K562 (cell line): ENCODE data around the gene RGL2. TPM values are rescaled to one million over a fixed set of nuclear protein-coding genes. Genes with fewer than 3 reads are reported as not detected.

Source experiments
- ARID4B ChIP-seq: sonication (generic); formaldehyde crosslinking; IDR thresholded peaks from 2 replicates; pipeline ENCODE4 v1.8.0; 2022; ENCODE audit warnings: mild to moderate bottlenecking, missing genetic modification reagents
- CBFA2T3 ChIP-seq: fragments of 450-650 bp; IDR thresholded peaks from 2 replicates; pipeline ENCODE4 v1.6.1; 2017
- GTF2F1 ChIP-seq: IDR thresholded peaks from 2 replicates; pipeline ENCODE4 v1.6.1; 2011; ENCODE audit warnings: low read depth, low read length, improper control_type of control experiment
- ID3 ChIP-seq, 2 experiments: fragments of 250-450 bp in 1 of 2; fragments of 450-650 bp in 1 of 2; sonication (Bioruptor Pico) in 1 of 2; IDR thresholded peaks; 2 replicates each; pipeline versions ENCODE4 v1.6.1 to v1.8.0; 2016 to 2021; ENCODE audit warnings: mild to moderate bottlenecking in 2 of 2, moderate library complexity in 2 of 2, missing compliant biosample characterization in 1 of 2, missing genetic modification characterization in 1 of 2
- RBFOX2 ChIP-seq: fragments of 200-400 bp; formaldehyde crosslinking; IDR thresholded peaks from 2 replicates; pipeline ENCODE4 v1.6.1; 2017; ENCODE audit warnings: low read depth, mild to moderate bottlenecking, low read length, moderate library complexity
- SMAD4 ChIP-seq: fragments of 250-450 bp; sonication (Bioruptor Pico); conservative IDR thresholded peaks from 2 replicates; pipeline ENCODE4 v1.8.0; 2021; ENCODE audit warnings: inconsistent platforms, mild to moderate bottlenecking, moderate library complexity
- SNAPC5 ChIP-seq: fragments of 250-450 bp; sonication (Bioruptor Pico); IDR thresholded peaks from 2 replicates; pipeline ENCODE4 v1.8.0; 2021; ENCODE audit warnings: moderate library complexity, mild to moderate bottlenecking, inconsistent platforms
- SRF ChIP-seq, 2 experiments: fragments of 250-450, 450-650 bp in 1 of 2; sonication (Bioruptor Pico) in 1 of 2; sonication (generic) in 1 of 2; formaldehyde crosslinking; IDR thresholded peaks; 2 replicates each; pipeline versions ENCODE4 v1.5.0 to v1.5.1; 2020 to 2022; ENCODE audit warnings: mild to moderate bottlenecking in 1 of 2, missing genetic modification reagents in 1 of 2
- TARDBP ChIP-seq: fragments of 450-650 bp; IDR thresholded peaks from 2 replicates; pipeline ENCODE4 v1.6.1; 2016
- XRCC4 ChIP-seq: IDR thresholded peaks from one replicate; pipeline ENCODE4 v1.6.1; 2011; ENCODE audit not compliant: insufficient read depth, insufficient read length; ENCODE audit errors: extremely low read depth
- XRCC5 ChIP-seq: fragments of 200-400 bp; formaldehyde crosslinking; IDR thresholded peaks from 2 replicates; pipeline ENCODE4 v1.6.1; 2017; ENCODE audit warnings: low read depth, mild to moderate bottlenecking, low read length
- ZBTB43 ChIP-seq: sonication (generic); formaldehyde crosslinking; IDR thresholded peaks from 2 replicates; pipeline ENCODE4 v1.8.0; 2023; ENCODE audit warnings: mild to moderate bottlenecking, missing genetic modification reagents
- ZBTB5 ChIP-seq: fragments of 450-650 bp; IDR thresholded peaks from 2 replicates; pipeline ENCODE4 v1.6.1; 2017; ENCODE audit warnings: antibody characterized with exemption
- ZNF41 ChIP-seq: fragments of 250-450 bp; sonication (Bioruptor Pico); conservative IDR thresholded peaks from 2 replicates; pipeline ENCODE4 v1.4.0; 2020; ENCODE audit warnings: mild to moderate bottlenecking
- ZNF449 ChIP-seq: fragments of 250-450 bp; sonication (Bioruptor Pico); IDR thresholded peaks from 2 replicates; pipeline ENCODE4 v1.8.0; 2022; ENCODE audit warnings: moderate library complexity, mild to moderate bottlenecking, inconsistent platforms
- ZNF717 ChIP-seq: fragments of 250-450 bp; sonication (Bioruptor Pico); IDR thresholded peaks from 2 replicates; pipeline ENCODE4 v1.5.0; 2021
- polyA plus RNA-seq, 8 experiments: library from polyadenylated mRNA; depleted of rRNA in 4 of 8; stranded (reverse) in 5 of 8; unstranded in 3 of 8; fragments of >200 nt; fragmentation: Nextera tagmentation in 2 of 8; fragmentation: Illumina TruSeq in 1 of 8; extraction: Ambion mirVana in 2 of 8; extraction: Trizol in 1 of 8; gene quantifications; 2 replicates each; pipeline versions ENCODE4 v1.2.1 to v1.2.3, GENCODE V29; 2011 to 2014; ENCODE audit warnings: inconsistent platforms in 1 of 8, missing spikeins in 1 of 8
- total RNA-seq, 7 experiments: library from RNA; depleted of rRNA in 6 of 7; stranded (reverse); fragments of >200 nt in 6 of 7; fragmentation: Illumina TruSeq in 2 of 7; extraction: Trizol in 2 of 7; gene quantifications; 2 replicates each; pipeline versions ENCODE4 v1.2.1 to v1.2.3, GENCODE V29; 2011 to 2021; ENCODE audit warnings: low replicate concordance in 1 of 7

The RGL2 gene
- total and polyA plus RNA-seq, 9 of the 15 experiments (the other 6 are each of a cell fraction or from before 2014, with no cell fraction given), result 1.8 to 57.1 (median 19.5) TPM

GRCh38 chr6:33273924-33274902, 24.5 kb downstream of the RGL2 start (continued):
- TF ChIP-seq RBFOX2 (peak; percentile 70), ZBTB43 (CRISPR knock-in tag) (no peak), ARID4B (CRISPR knock-in tag) (no peak), XRCC5 (no peak; the same call in 1 of the 2 replicates), XRCC4 (no peak), ZNF717 (CRISPR knock-in tag) (no peak), ID3 (CRISPR knock-in tag; IDR thresholded peaks at IDR 0.05) (no peak), ID3 (tag; IDR thresholded peaks at IDR 0.05) (no peak), ZNF41 (CRISPR knock-in tag) (no peak; the same call in 1 of the 2 replicates), SNAPC5 (CRISPR knock-in tag) (no peak), TARDBP (no peak), ZNF449 (no peak), GTF2F1 (no peak), SMAD4 (CRISPR knock-in tag) (peak; percentile 43; the same call in 1 of the 2 replicates), CBFA2T3 (0 out of 2 replicates have a peak, but pooled peaks have one; percentile 27), SRF (CRISPR knock-in tag; IDR thresholded peaks at IDR 0.05) (no peak), ZBTB5 (no peak)
